H9 (cell line): Measurements from ENCODE around the gene ANXA1. TPM values are rescaled to one million over a fixed set of nuclear protein-coding genes. Genes with fewer than 3 reads are reported as not detected.

Experiments
- DNase-seq: peaks from one replicate; pipeline ENCODE4 v3.0.0-alpha.2; 2017
- H2AFZ ChIP-seq: one replicate; pipeline ENCODE4 v1.6.1; 2013; ENCODE audit warnings: mild to moderate bottlenecking, low read length, control low read depth, moderate library complexity
- H2AK5ac ChIP-seq: 2 replicates; pipeline ENCODE4 v1.6.1; 2013; ENCODE audit warnings: low read length, control low read depth, mixed read lengths; ENCODE audit not compliant: insufficient read length
- H2BK120ac ChIP-seq: one replicate; pipeline ENCODE4 v1.6.1; 2013; ENCODE audit warnings: low read depth, mild to moderate bottlenecking, low read length, control low read depth, inconsistent platforms; ENCODE audit not compliant: poor library complexity, severe bottlenecking
- H2BK12ac ChIP-seq: 2 replicates; pipeline ENCODE4 v1.6.1; 2013; ENCODE audit warnings: low read length, control low read depth, mixed read lengths, low read depth; ENCODE audit not compliant: insufficient read length
- H2BK15ac ChIP-seq: 2 replicates; pipeline ENCODE4 v1.6.1; 2013; ENCODE audit warnings: low read depth, low read length, control low read depth
- H2BK20ac ChIP-seq: one replicate; pipeline ENCODE4 v1.6.1; 2013; ENCODE audit warnings: low read depth, mild to moderate bottlenecking, low read length, control low read depth, inconsistent platforms; ENCODE audit not compliant: poor library complexity, severe bottlenecking
- H2BK5ac ChIP-seq: 2 replicates; pipeline ENCODE4 v1.6.1; 2013; ENCODE audit warnings: low read length, control low read depth, mixed read lengths; ENCODE audit not compliant: insufficient read length
- H3K14ac ChIP-seq: 2 replicates; pipeline ENCODE4 v1.6.1; 2013; ENCODE audit warnings: low read length, control low read depth; ENCODE audit not compliant: insufficient read depth
- H3K18ac ChIP-seq: 2 replicates; pipeline ENCODE4 v1.6.1; 2013; ENCODE audit warnings: low read depth, mild to moderate bottlenecking, mixed read lengths, low read length, control low read depth; ENCODE audit not compliant: insufficient read length
- H3K23ac ChIP-seq: 2 replicates; pipeline ENCODE4 v1.6.1; 2013; ENCODE audit warnings: low read length, control low read depth, mixed read lengths, low read depth; ENCODE audit not compliant: insufficient read length
- H3K23me2 ChIP-seq: 2 replicates; pipeline ENCODE4 v1.6.1; 2013; ENCODE audit warnings: low read depth, mild to moderate bottlenecking, mixed read lengths, low read length, control low read depth; ENCODE audit not compliant: insufficient read length, poor library complexity, severe bottlenecking
- H3K27ac ChIP-seq: 2 replicates; pipeline ENCODE4 v1.5.1; 2013; ENCODE audit warnings: low read length, control low read depth, mixed read lengths, low read depth; ENCODE audit not compliant: insufficient read length
- H3K27me3 ChIP-seq: 2 replicates; pipeline ENCODE4 v1.6.1; 2013; ENCODE audit warnings: low read length, control low read depth, inconsistent platforms; ENCODE audit not compliant: insufficient read depth
- H3K4ac ChIP-seq: 2 replicates; pipeline ENCODE4 v1.6.1; 2013; ENCODE audit warnings: low read depth, mild to moderate bottlenecking, control low read depth, inconsistent platforms, low read length, moderate library complexity
- H3K4me1 ChIP-seq: 2 replicates; pipeline ENCODE4 v1.6.1; 2013; ENCODE audit warnings: low read length, control low read depth, inconsistent platforms; ENCODE audit not compliant: insufficient read depth
- H3K4me2 ChIP-seq: 2 replicates; pipeline ENCODE4 v1.6.1; 2013; ENCODE audit warnings: low read length, control low read depth, mixed read lengths; ENCODE audit not compliant: insufficient read length, insufficient read depth
- H3K56ac ChIP-seq: 2 replicates; pipeline ENCODE4 v1.6.1; 2013; ENCODE audit warnings: low read depth, mild to moderate bottlenecking, mixed read lengths, low read length, control low read depth; ENCODE audit not compliant: insufficient read length
- H3K79me1 ChIP-seq: 2 replicates; pipeline ENCODE4 v1.6.1; 2013; ENCODE audit warnings: low read depth, mild to moderate bottlenecking, moderate library complexity, low read length, control low read depth, inconsistent platforms; ENCODE audit not compliant: insufficient read depth, poor library complexity, severe bottlenecking
- H3K79me2 ChIP-seq: 2 replicates; pipeline ENCODE4 v1.6.1; 2013; ENCODE audit warnings: low read length, control low read depth, inconsistent platforms; ENCODE audit not compliant: insufficient read depth
- H3K9ac ChIP-seq: 2 replicates; pipeline ENCODE4 v1.6.1; 2013; ENCODE audit warnings: low read length, control low read depth, mixed read lengths; ENCODE audit not compliant: insufficient read length; ENCODE audit errors: extremely low read depth
- H3K9me3 ChIP-seq: one replicate; pipeline ENCODE4 v1.6.1; 2013; ENCODE audit warnings: low read depth, low read length, inconsistent platforms; ENCODE audit not compliant: control insufficient read depth
- H3T11ph ChIP-seq: one replicate; pipeline ENCODE4 v1.6.1; 2013; ENCODE audit warnings: mild to moderate bottlenecking, low read length, control low read depth, inconsistent platforms
- H4K20me1 ChIP-seq: one replicate; pipeline ENCODE4 v1.6.1; 2013; ENCODE audit not compliant: control insufficient read depth, insufficient read length, insufficient read depth
- H4K5ac ChIP-seq: 2 replicates; pipeline ENCODE4 v1.6.1; 2013; ENCODE audit warnings: low read depth, mild to moderate bottlenecking, mixed read lengths, low read length, control low read depth; ENCODE audit not compliant: insufficient read length
- H4K8ac ChIP-seq: replicated peaks from 2 replicates; pipeline ENCODE4 v1.6.1; 2013; ENCODE audit warnings: low read length, control low read depth, mixed read lengths, low read depth; ENCODE audit not compliant: insufficient read length
- H4K91ac ChIP-seq: 2 replicates; pipeline ENCODE4 v1.6.1; 2013; ENCODE audit warnings: low read depth, mild to moderate bottlenecking, moderate library complexity, mixed read lengths, low read length, control low read depth; ENCODE audit not compliant: insufficient read length
- H3K27ac Mint-ChIP-seq, 3 experiments: 2 replicates in 2 of 3; 3 replicates in 1 of 3; pipeline ENCODE4 v1.8.0; 2020 to 2021; ENCODE audit warnings: mixed read lengths in 3 of 3, mild to moderate bottlenecking in 1 of 3, moderate library complexity in 1 of 3
- H3K27me3 Mint-ChIP-seq: 2 replicates; pipeline ENCODE4 v1.8.0; 2021; ENCODE audit warnings: low read depth, mild to moderate bottlenecking, moderate library complexity, mixed read lengths
- H3K36me3 Mint-ChIP-seq, 3 experiments: 2 replicates in 2 of 3; 3 replicates in 1 of 3; pipeline ENCODE4 v1.8.0; 2020 to 2021; ENCODE audit warnings: low read depth in 3 of 3, mixed read lengths in 3 of 3; ENCODE audit not compliant: insufficient read depth in 1 of 3
- H3K4me1 Mint-ChIP-seq, 2 experiments: 2 replicates each; pipeline ENCODE4 v1.8.0; 2020; ENCODE audit warnings: mixed read lengths in 2 of 2
- H3K4me3 Mint-ChIP-seq, 2 experiments: 2 replicates in 1 of 2; 3 replicates in 1 of 2; pipeline ENCODE4 v1.8.0; 2020 to 2021; ENCODE audit warnings: mild to moderate bottlenecking in 2 of 2, mixed read lengths in 2 of 2, moderate library complexity in 1 of 2
- H3K9me3 Mint-ChIP-seq, 2 experiments: 2 replicates in 1 of 2; 3 replicates in 1 of 2; pipeline ENCODE4 v1.8.0; 2020; ENCODE audit warnings: mild to moderate bottlenecking in 2 of 2, mixed read lengths in 2 of 2, moderate library complexity in 1 of 2
- total RNA-seq: library from RNA; stranded (reverse); gene quantifications from 2 replicates; pipeline ENCODE4 v1.2.1, GENCODE V29; 2021
- TF ChIP-seq, protein P1 (sequence below): fragments of 200-600 bp; sonication (generic); conservative IDR thresholded peaks from 3 replicates; pipeline ENCODE4 v1.8.0; 2021; ENCODE audit warnings: antibody characterized with exemption, mild to moderate bottlenecking

Gene ANXA1
- total RNA-seq, 1 experiment from 2014 or later, result 3.5 TPM

DNA sequence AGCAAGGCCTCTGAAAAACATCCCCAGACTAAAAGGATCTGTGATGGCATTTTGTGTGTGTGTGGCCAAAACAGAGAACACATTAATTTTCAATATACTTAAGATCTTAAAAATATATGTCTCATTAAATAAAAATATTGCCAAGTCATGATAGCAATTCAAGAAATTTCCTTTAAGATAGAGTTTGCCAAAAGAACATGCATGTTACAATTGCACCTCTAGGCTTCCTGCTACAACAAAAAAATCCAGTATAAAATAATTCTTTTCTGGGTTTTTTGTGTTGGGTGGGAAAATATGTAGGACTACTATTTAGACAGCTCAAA is 5.2 kb downstream of the ANXA1 start:
- Mint-ChIP-seq H3K9me3 (no peaks in the 10 kb centered on the region; a peak in 1 of 5 replicates), H3K4me3 (no peak overlapping the region), H3K36me3 (no peaks in the 10 kb centered on the region), H3K27ac (no peak overlapping the region), H3K4me1 (peaks cover 44 to 47% of the 10 kb centered on the region in 2 experiments), H3K27me3 (no peaks in the 10 kb centered on the region)
- no peak overlapping the region for H2AFZ ChIP-seq
- no peak overlapping the region for H4K91ac ChIP-seq
- H2AK5ac ChIP-seq, result no peak overlapping the region
- no peak overlapping the region for H2BK20ac ChIP-seq
- H2BK12ac ChIP-seq, result no peak overlapping the region
- no peak overlapping the region for H3K4me2 ChIP-seq
- H3K4me1 ChIP-seq, result no peaks in the 10 kb centered on the region; the same call in 1 of the 2 replicates
- no peaks in the 10 kb centered on the region for H3K9me3 ChIP-seq
- no peaks in the 10 kb centered on the region for H3K27me3 ChIP-seq
- no peak overlapping the region for H3K4ac ChIP-seq
- H4K8ac ChIP-seq, result no peak overlapping the region
- H2BK15ac ChIP-seq, result no peak overlapping the region
- H3K18ac ChIP-seq, result no peak overlapping the region
- DNase-seq, result no peak
- no peaks in the 10 kb centered on the region for H3K79me2 ChIP-seq
- no peak overlapping the region for H2BK120ac ChIP-seq
- H3K23ac ChIP-seq, result no peak overlapping the region
- no peak overlapping the region for H2BK5ac ChIP-seq
- H4K20me1 ChIP-seq, result no peaks in the 10 kb centered on the region
- H3T11ph ChIP-seq, result no peak overlapping the region
- TF ChIP-seq, protein P1, sequence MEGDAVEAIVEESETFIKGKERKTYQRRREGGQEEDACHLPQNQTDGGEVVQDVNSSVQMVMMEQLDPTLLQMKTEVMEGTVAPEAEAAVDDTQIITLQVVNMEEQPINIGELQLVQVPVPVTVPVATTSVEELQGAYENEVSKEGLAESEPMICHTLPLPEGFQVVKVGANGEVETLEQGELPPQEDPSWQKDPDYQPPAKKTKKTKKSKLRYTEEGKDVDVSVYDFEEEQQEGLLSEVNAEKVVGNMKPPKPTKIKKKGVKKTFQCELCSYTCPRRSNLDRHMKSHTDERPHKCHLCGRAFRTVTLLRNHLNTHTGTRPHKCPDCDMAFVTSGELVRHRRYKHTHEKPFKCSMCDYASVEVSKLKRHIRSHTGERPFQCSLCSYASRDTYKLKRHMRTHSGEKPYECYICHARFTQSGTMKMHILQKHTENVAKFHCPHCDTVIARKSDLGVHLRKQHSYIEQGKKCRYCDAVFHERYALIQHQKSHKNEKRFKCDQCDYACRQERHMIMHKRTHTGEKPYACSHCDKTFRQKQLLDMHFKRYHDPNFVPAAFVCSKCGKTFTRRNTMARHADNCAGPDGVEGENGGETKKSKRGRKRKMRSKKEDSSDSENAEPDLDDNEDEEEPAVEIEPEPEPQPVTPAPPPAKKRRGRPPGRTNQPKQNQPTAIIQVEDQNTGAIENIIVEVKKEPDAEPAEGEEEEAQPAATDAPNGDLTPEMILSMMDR, result no peak
- H3K56ac ChIP-seq, result no peak overlapping the region
- no peaks in the 10 kb centered on the region for H3K23me2 ChIP-seq
- H3K14ac ChIP-seq, result no peak overlapping the region
- no peak overlapping the region for H3K9ac ChIP-seq
- no peak overlapping the region for H3K27ac ChIP-seq
- no peaks in the 10 kb centered on the region for H3K79me1 ChIP-seq
- H4K5ac ChIP-seq, result no peak overlapping the region
